Vagina (tissue), 2 donors: ENCODE measurements around the gene UNC45A. TPM values are rescaled to one million over a fixed set of nuclear protein-coding genes. Genes with fewer than 3 reads are reported as not detected.

Experiments used
- DNase-seq, 2 donors: peaks; one replicate each; pipeline ENCODE4 v3.0.0-alpha.2; 2017; ENCODE audit errors: extremely low spot score in 2 of 2
- H3K27ac ChIP-seq: fragments of 200-600 bp; sonication (generic); one replicate; pipeline ENCODE4 v1.5.1; 2019
- H3K27me3 ChIP-seq: fragments of 200-600 bp; sonication (generic); one replicate; pipeline ENCODE4 v1.5.1; 2019
- H3K36me3 ChIP-seq, 2 donors: fragments of 200-600 bp; sonication (generic); one replicate each; pipeline ENCODE4 v1.5.1; 2017 to 2019
- H3K4me1 ChIP-seq: fragments of 200-600 bp; sonication (generic); one replicate; pipeline ENCODE4 v1.5.1; 2019
- H3K4me3 ChIP-seq, 2 donors: fragments of 200-600 bp; sonication (generic); 1 replicate in 1 of 2; 2 replicates in 1 of 2; pipeline ENCODE4 v1.5.1; 2016 to 2019
- H3K9me3 ChIP-seq: fragments of 200-600 bp; sonication (generic); one replicate; pipeline ENCODE4 v1.5.1; 2019
- CTCF ChIP-seq, 3 experiments: fragments of 450-650 bp in 2 of 3; fragments of 200-600 bp in 1 of 3; sonication (generic) in 1 of 3; IDR thresholded peaks; one replicate each; pipeline ENCODE4 v1.5.1; 2017 to 2019; ENCODE audit warnings: antibody characterized with exemption in 3 of 3, mild to moderate bottlenecking in 2 of 3, moderate library complexity in 2 of 3
- POLR2A ChIP-seq, 2 donors: fragments of 450-650 bp; IDR thresholded peaks; one replicate each; pipeline ENCODE4 v1.6.1; 2017; ENCODE audit warnings: antibody characterized with exemption in 2 of 2, mild to moderate bottlenecking in 2 of 2, moderate library complexity in 2 of 2
- POLR2AphosphoS5 ChIP-seq, 2 donors: sonication (generic); formaldehyde crosslinking; IDR thresholded peaks; one replicate each; pipeline ENCODE4 v1.9.0; 2017; ENCODE audit warnings: antibody characterized with exemption in 2 of 2, mild to moderate bottlenecking in 2 of 2, low read depth in 1 of 2; ENCODE audit not compliant: insufficient read depth in 1 of 2
- intact Hi-C: fragments of 100-400 bp; cut with DNase I; formaldehyde crosslinking; loops from one replicate; pipeline ENCODE4 v1.15.1; 2023
- total RNA-seq: library from RNA; depleted of rRNA; stranded (reverse); fragments of >200 nt; gene quantifications from one replicate; pipeline ENCODE4 v1.2.3, GENCODE V29; 2016

UNC45A gene
- total RNA-seq, 1 donor from 2014 or later = 62.1 TPM

GRCh38 chr15:90968434-90968833 lies 33.3 kb downstream of the UNC45A start:
- Histone ChIP-seq H3K27ac (no peak overlapping the region), H3K4me3 (no peak overlapping the region), H3K36me3 (peaks cover 0 to 5% of the 10 kb centered on the region in 2 donors), H3K27me3 (no peaks in the 10 kb centered on the region), H3K4me1 (no peaks in the 10 kb centered on the region), H3K9me3 (no peaks in the 10 kb centered on the region)
- TF ChIP-seq POLR2AphosphoS5 (IDR thresholded peaks at IDR 0.05; ENCODE audit: insufficient read depth in 1 of 2, low read depth in 1 of 2) (no peak), CTCF (IDR thresholded peaks at IDR 0.05) (no peak), POLR2A (IDR thresholded peaks at IDR 0.05) (no peak)
- DNase-seq = no peak
- intact Hi-C loops = no loop called here

DNA sequence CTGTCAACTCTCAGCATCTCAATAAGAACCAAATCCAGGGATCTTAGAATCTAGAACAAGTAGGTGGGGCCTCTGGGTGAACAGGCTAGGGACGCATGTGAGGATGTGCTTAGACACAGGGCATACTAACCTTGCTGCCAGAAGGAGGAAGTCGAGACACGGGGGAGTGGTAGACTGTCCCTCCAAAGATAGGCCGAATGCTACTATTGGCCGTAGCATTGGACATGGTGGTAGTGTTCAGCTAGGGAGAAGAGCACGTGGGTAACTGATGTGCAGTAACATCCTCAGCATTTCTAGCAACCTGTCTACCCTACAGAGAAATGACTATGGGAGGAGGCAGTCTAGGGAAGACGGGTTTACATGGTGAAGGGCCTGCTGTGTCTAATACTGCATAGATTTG lies 35.2 kb downstream of the UNC45A start:
- Histone ChIP-seq H3K27me3 (no peaks in the 10 kb centered on the region), H3K4me3 (no peak overlapping the region), H3K9me3 (no peaks in the 10 kb centered on the region), H3K36me3 (no peaks in the 10 kb centered on the region), H3K4me1 (no peaks in the 10 kb centered on the region), H3K27ac (no peak overlapping the region)
- intact Hi-C loops = no loop called here
- no peak for DNase-seq
- no peak for TF ChIP-seq CTCF (IDR thresholded peaks at IDR 0.05)
- no peak for TF ChIP-seq POLR2A (IDR thresholded peaks at IDR 0.05)

DNA sequence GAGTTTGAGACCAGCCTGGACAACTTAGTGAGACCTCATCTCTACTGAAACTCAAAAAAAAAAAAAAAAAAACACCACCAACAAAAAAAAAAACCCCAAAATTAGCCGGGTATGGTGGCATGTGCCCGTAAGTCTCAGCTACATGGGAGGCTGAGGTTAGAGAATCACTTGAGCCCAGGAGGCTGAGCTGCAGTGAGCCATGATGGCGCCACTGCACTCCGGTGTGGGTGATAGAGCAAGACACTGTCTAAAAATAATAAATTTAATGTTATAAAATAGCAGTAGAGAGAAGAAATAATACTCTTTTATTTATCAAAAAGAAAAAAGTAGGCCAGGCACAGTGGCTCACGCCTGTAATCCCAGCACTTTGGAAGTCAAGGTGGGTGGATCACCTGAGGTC lies 37.0 kb downstream of the UNC45A start:
- Histone ChIP-seq H3K9me3 (no peaks in the 10 kb centered on the region), H3K4me1 (no peaks in the 10 kb centered on the region), H3K36me3 (no peaks in the 10 kb centered on the region), H3K4me3 (no peak overlapping the region), H3K27ac (no peak overlapping the region), H3K27me3 (no peaks in the 10 kb centered on the region)
- TF ChIP-seq CTCF (IDR thresholded peaks at IDR 0.05) (no peak), POLR2AphosphoS5 (IDR thresholded peaks at IDR 0.05; ENCODE audit: insufficient read depth in 1 of 2, low read depth in 1 of 2) (no peak), POLR2A (IDR thresholded peaks at IDR 0.05) (no peak)
- DNase-seq = no peak
- intact Hi-C loops = no loop called here

- intact Hi-C loops = no loop called here
- Histone ChIP-seq H3K36me3 (no peaks in the 10 kb centered on the region), H3K4me1 (no peaks in the 10 kb centered on the region), H3K4me3 (no peak overlapping the region), H3K27me3 (no peaks in the 10 kb centered on the region), H3K9me3 (no peaks in the 10 kb centered on the region), H3K27ac (no peak overlapping the region)
- TF ChIP-seq POLR2A (IDR thresholded peaks at IDR 0.05) (no peak), POLR2AphosphoS5 (IDR thresholded peaks at IDR 0.05; ENCODE audit: insufficient read depth in 1 of 2, low read depth in 1 of 2) (no peak), CTCF (IDR thresholded peaks at IDR 0.05) (no peak)
- DNase-seq = no peak
Observed at GRCh38 chr15:90974216-90974615, 39.1 kb downstream of the UNC45A start.

DNA sequence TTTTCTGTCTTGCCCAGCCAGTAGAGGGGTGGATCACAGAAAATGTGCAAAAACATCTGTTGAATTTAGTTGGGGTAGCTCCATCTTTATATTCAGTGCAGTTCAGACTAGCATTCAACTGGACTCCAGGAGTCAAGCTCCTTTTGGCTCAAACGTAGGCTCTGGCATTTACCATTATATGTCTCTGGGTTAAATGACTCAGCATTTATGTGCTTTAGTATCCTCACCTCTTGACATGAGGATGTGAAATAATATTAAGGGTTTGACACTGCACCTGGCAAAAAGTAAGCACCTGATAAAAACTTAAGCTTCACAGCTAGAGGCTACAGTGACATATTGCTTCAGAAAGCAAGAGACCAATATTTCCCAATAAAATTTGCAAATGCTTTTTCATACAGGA lies 44.5 kb downstream of the UNC45A start:
- Histone ChIP-seq H3K4me3 (no peak overlapping the region), H3K27me3 (no peaks in the 10 kb centered on the region), H3K9me3 (no peaks in the 10 kb centered on the region), H3K4me1 (no peaks in the 10 kb centered on the region), H3K27ac (no peak overlapping the region), H3K36me3 (no peaks in the 10 kb centered on the region)
- TF ChIP-seq CTCF (IDR thresholded peaks at IDR 0.05) (no peak), POLR2A (IDR thresholded peaks at IDR 0.05) (no peak), POLR2AphosphoS5 (IDR thresholded peaks at IDR 0.05; ENCODE audit: insufficient read depth in 1 of 2, low read depth in 1 of 2) (no peak)
- no peak for DNase-seq
- intact Hi-C loops = no loop called here
